Ovary (tissue), 3 donors: ENCODE measurements around the gene DBH.

ENCODE experiments used
- CTCF ChIP-seq, 3 donors: fragments of 450-650 bp in 2 of 3; fragments of 200-600 bp in 1 of 3; IDR thresholded peaks; one replicate each; pipeline versions ENCODE4 v1.5.1 to v1.8.0; 2016 to 2022; ENCODE audit warnings: antibody characterized with exemption in 3 of 3, mild to moderate bottlenecking in 1 of 3
- EP300 ChIP-seq: sonication (generic); formaldehyde crosslinking; IDR thresholded peaks from one replicate; pipeline ENCODE4 v1.6.1; 2017; ENCODE audit warnings: antibody characterized with exemption
- POLR2A ChIP-seq: fragments of 450-650 bp; IDR thresholded peaks from one replicate; pipeline ENCODE4 v1.6.1; 2017; ENCODE audit warnings: antibody characterized with exemption, mild to moderate bottlenecking, moderate library complexity
- donor health status: DM: no; HTN: no; CAD: no.

GRCh38 chr9:133676450-133676849 is 40.3 kb downstream of the DBH start:
- no peak for TF ChIP-seq CTCF (IDR thresholded peaks at IDR 0.05)
- TF ChIP-seq POLR2A: no peak
- no peak for TF ChIP-seq EP300
